NT2/D1 (cell line): ENCODE measurements around the gene PACS1.
"Not testable (repeated sequence)": the region's sequence is repeated elsewhere in the genome, so short reads cannot be mapped to it uniquely, and the experiment has no call there.

Source experiments
- DNase-seq: peaks from one replicate; pipeline ENCODE4 v3.0.0-alpha.2; 2011; ENCODE audit warnings: low read depth, low spot score
- H3K27me3 ChIP-seq: 2 replicates; pipeline ENCODE4 v1.6.0; 2011; ENCODE audit warnings: mild to moderate bottlenecking; ENCODE audit not compliant: insufficient read length, insufficient read depth
- H3K36me3 ChIP-seq: 2 replicates; pipeline ENCODE4 v1.6.1; 2011; ENCODE audit warnings: mild to moderate bottlenecking, low read length, mixed read lengths; ENCODE audit not compliant: insufficient read depth, insufficient read length
- H3K4me1 ChIP-seq: 2 replicates; pipeline ENCODE4 v1.5.1; 2011; ENCODE audit not compliant: insufficient read depth, insufficient read length
- H3K4me3 ChIP-seq: 2 replicates; pipeline ENCODE4 v1.5.1; 2011; ENCODE audit warnings: low read depth; ENCODE audit not compliant: insufficient read length
- H3K9ac ChIP-seq: 2 replicates; pipeline ENCODE4 v1.6.0; 2011; ENCODE audit warnings: low read depth; ENCODE audit not compliant: insufficient read length
- H3K9me3 ChIP-seq: 2 replicates; pipeline ENCODE4 v1.5.1; 2011; ENCODE audit warnings: mild to moderate bottlenecking, low read length; ENCODE audit not compliant: insufficient read depth
- SUZ12 ChIP-seq: IDR thresholded peaks from 2 replicates; pipeline ENCODE4 v1.6.1; 2011; ENCODE audit not compliant: insufficient read length, insufficient read depth; ENCODE audit errors: extremely low read depth
- YY1 ChIP-seq: IDR thresholded peaks from 2 replicates; pipeline ENCODE4 v1.6.1; 2011; ENCODE audit not compliant: insufficient read length, insufficient read depth
- ZNF274 ChIP-seq: IDR thresholded peaks from 2 replicates; pipeline ENCODE4 v1.6.1; 2011; ENCODE audit warnings: mild to moderate bottlenecking, low read depth, low read length

Gene PACS1

GRCh38 chr11:66275396-66275795, 205.3 kb downstream of the PACS1 start:
- Histone ChIP-seq H3K36me3 (peaks cover 56% of the 10 kb centered on the region), H3K4me1 (peaks cover 5% of the 10 kb centered on the region), H3K27me3 (no peaks in the 10 kb centered on the region), H3K4me3 (no peak overlapping the region), H3K9me3 (no peaks in the 10 kb centered on the region), H3K9ac (no peak overlapping the region)
- no peak for TF ChIP-seq YY1
- TF ChIP-seq SUZ12, result no peak
- TF ChIP-seq ZNF274, result no peak
- no peak for DNase-seq

GRCh38 chr11:66275984-66276612, 206.0 kb downstream of the PACS1 start:
- no peaks in the 10 kb centered on the region for H3K9me3 ChIP-seq
- H3K9ac ChIP-seq, result no peak overlapping the region
- H3K27me3 ChIP-seq, result no peaks in the 10 kb centered on the region
- H3K4me1 ChIP-seq, result peaks cover 10% of the 10 kb centered on the region
- DNase-seq, result no peak
- TF ChIP-seq ZNF274 (no peak), SUZ12 (no peak), YY1 (no peak)
- no peak overlapping the region for H3K4me3 ChIP-seq
- peaks cover 50% of the 10 kb centered on the region for H3K36me3 ChIP-seq

- peaks cover 15% of the 10 kb centered on the region for H3K4me1 ChIP-seq
- not testable (repeated sequence) for H3K9ac ChIP-seq, H3K9me3 ChIP-seq
Measured at GRCh38 chr11:66276619-66277018, 206.5 kb downstream of the PACS1 start.

DNA sequence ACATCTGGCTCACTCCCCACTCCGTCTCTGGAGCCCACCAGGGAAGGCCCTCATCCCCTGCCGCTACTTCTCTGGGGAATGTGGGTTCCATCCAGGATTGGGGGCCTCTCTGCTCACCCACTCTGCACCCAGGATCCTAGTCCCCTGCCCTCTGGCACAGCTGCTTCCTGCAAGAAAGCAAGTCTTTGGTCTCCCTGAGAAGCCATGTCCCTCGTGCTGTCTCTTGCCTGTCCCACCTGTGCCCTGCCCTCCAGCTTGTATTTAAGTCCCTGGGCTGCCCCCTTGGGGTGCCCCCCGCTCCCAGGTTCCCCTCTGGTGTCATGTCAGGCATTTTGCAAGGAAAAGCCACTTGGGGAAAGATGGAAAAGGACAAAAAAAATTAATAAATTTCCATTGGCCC, 207.0 kb downstream of the PACS1 start:
- H3K9ac ChIP-seq, H3K9me3 ChIP-seq, DNase-seq, H3K27me3 ChIP-seq, H3K4me3 ChIP-seq: not testable (repeated sequence)
- H3K4me1 ChIP-seq, result peaks cover 19% of the 10 kb centered on the region
- peaks cover 50% of the 10 kb centered on the region for H3K36me3 ChIP-seq

More at GRCh38 chr11:66276619-66277018, 206.5 kb downstream of the PACS1 start:
- H3K36me3 ChIP-seq, result peaks cover 52% of the 10 kb centered on the region
- DNase-seq, H3K27me3 ChIP-seq, H3K4me3 ChIP-seq: not testable (repeated sequence)

DNA sequence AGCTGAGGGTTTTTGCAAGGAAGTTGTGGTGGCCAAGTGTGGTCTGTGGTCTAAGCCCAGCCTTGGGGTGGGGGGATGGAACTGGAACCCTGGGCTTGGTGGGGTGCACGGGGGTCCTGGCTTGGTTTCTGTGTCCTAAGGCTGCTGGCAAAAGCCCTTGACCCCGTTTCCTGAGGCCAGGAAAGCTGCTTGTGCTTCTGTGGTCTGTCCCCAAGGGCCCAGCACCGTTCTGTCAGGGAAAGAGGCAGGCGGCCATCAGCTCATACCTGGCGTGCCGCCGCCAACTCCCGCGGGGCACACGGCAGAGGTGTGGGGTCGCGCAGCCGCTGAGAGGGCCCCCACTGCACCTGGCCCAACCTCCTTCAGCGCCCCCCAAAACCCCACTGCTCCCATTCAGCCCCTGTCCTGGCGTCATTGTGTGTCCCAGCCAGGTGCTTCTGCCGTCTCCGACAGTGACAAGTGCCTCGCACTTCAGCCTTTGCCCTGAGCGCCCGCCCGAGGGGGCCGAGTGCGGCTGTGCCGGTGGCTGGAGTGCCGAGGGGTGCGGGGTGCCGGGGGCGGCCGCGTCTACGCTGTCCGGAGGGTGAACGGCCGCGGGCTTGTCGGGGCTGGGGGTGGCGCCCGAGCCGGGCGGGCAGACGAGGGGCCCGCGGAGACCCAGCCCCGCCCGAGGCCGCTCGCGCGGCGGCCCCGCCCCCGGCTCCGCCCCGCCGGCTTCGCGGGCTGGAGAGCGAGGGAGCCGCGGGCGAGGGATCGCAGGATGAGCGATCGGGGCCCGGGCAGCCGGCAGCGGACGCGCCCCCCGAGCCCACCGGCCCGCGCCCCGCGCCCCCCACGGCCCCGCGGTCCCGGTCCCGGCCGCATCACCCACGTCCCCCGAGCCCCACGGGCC, 207.6 kb downstream of the PACS1 start, which contains the start of gene CNIH2:
TSS of gene CNIH2 (plus strand) at position 705 of the 892 bp plus-strand sequence. CDS start 282 bp downstream, outside the sequence.
- Histone ChIP-seq H3K36me3 (peaks cover 44% of the 10 kb centered on the region), H3K9ac (peak within 1 kb of the TSS; percentile 67), H3K9me3 (no peaks in the 10 kb centered on the region), H3K27me3 (no peaks in the 10 kb centered on the region), H3K4me3 (peak within 1 kb of the TSS; percentile 46), H3K4me1 (peaks cover 20% of the 10 kb centered on the region)
- TF ChIP-seq ZNF274 (no peak), YY1 (no peak), SUZ12 (no peak)
- DNase-seq, result no peak

DNA sequence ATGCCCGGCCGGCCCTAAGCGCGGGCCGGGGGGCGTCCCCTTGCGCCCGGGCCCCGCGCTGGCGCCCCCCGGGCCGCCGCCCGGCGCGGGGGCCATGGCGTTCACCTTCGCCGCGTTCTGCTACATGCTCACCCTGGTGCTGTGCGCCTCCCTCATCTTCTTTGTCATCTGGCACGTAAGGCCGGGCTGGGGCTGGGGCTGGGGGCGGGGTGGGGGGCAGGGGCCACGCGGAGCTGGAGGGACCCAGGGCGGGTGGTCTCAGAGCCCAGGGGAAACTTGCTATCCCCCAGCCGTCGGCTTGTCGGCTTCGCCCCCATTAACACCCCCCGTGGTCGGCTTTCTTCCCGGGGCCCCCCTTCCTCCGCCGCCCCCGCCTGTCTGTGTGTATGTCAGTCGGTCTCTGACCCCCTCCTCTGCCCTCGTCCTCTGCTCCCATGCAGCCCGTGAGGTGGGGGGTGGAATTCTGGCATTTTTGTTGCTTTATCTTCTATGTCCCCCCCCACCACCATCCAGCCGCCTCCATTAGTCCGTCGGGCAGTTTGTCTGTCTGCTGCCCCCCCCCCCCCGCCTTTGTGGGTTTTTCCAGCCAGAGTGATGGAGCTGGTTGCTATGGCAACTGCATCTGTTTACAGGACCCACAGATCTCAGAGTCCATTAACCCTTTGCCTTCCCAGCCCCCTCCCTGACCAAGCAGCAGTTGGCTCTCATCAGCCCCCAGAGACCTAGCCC, 208.5 kb downstream of the PACS1 start:
- DNase-seq, result no peak
- H3K9ac ChIP-seq, result peak overlapping the region; percentile 67
- H3K4me3 ChIP-seq, result peak overlapping the region; percentile 46

GRCh38 chr11:66279092-66279734, 209.1 kb downstream of the PACS1 start:
- Histone ChIP-seq H3K36me3 (peaks cover 36% of the 10 kb centered on the region), H3K4me1 (peaks cover 27% of the 10 kb centered on the region), H3K9ac (peak overlapping the region; percentile 21), H3K9me3 (no peaks in the 10 kb centered on the region), H3K27me3 (no peaks in the 10 kb centered on the region), H3K4me3 (peak overlapping the region; percentile 8)
- TF ChIP-seq SUZ12 (no peak), YY1 (no peak), ZNF274 (no peak)
- DNase-seq, result no peak

More for the DNA sequence above, 208.5 kb downstream of the PACS1 start:
- peaks cover 39% of the 10 kb centered on the region for H3K36me3 ChIP-seq
- H3K9me3 ChIP-seq, result no peaks in the 10 kb centered on the region
- no peaks in the 10 kb centered on the region for H3K27me3 ChIP-seq
- peaks cover 26% of the 10 kb centered on the region for H3K4me1 ChIP-seq
- TF ChIP-seq SUZ12 (no peak), ZNF274 (no peak), YY1 (no peak)
